ENCODE results near the gene DDX51.
"Not testable (repeated sequence)": the region's sequence is repeated elsewhere in the genome, so short reads cannot be mapped to it uniquely, and the experiment has no call there.

DDX51 gene

DNA sequence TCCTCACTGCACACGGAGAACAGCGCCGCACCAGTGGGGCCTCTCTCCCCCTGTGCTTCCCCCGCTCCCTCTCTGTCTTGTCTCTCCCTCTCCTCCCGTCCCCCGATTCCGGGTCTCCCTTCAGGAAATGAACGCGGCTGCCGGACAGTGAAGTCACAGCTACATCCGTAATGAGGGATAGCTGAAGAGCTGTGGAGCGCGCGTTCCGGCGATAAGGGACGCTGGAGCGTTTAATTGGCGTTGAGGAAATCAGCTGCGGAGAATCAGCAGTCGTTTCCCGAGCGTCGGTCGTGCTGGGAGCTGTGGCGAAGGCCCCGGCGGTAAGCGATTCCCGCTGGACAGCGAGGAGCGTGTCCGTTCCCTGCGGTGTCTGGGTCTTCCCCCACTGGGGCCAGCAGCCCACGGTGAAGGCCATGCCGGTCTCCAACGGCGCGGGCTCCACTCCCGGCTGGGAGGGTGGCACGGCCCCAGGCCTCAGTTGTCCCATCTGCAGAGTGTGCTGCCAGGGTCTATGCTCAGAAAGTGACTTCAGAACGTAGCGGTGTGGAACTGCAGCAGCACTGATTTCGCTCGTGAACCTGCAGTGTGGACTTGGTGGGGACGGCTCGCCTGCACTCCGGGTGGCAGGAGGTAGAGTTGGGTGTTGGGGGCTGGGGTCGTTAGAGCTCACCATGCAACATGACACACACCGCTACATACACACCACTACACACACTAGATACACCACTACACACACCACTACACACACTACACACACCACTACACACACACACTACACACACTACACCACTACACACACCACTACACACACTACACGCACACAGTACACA lies 11.0 kb upstream of the DDX51 start:
- DNase-seq (ENCODE audit: low read depth, low spot score): no peak

DNA sequence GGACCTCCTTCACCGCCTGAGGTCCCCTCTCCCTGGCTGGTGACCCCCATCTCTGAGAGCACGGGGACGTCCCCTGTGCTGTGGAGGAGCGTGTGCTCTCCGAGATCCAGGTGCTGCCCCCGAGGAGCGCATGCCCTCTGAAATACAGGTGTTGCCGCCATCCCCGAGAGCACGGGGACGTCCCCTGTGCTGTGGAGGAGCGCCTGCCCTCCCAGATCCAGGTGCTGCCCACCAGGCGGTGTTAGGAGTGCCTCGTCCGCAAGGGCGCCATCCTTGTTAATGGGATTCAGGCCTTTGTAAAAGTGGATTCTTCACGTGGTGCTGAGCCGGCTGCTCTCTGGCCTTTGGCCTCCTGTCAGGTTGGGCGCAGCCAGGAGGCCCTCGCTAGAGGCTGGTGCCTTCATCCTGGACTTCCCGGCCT lies 10.2 kb upstream of the DDX51 start:
- no peak for DNase-seq (ENCODE audit: low read depth, low spot score)

DNA sequence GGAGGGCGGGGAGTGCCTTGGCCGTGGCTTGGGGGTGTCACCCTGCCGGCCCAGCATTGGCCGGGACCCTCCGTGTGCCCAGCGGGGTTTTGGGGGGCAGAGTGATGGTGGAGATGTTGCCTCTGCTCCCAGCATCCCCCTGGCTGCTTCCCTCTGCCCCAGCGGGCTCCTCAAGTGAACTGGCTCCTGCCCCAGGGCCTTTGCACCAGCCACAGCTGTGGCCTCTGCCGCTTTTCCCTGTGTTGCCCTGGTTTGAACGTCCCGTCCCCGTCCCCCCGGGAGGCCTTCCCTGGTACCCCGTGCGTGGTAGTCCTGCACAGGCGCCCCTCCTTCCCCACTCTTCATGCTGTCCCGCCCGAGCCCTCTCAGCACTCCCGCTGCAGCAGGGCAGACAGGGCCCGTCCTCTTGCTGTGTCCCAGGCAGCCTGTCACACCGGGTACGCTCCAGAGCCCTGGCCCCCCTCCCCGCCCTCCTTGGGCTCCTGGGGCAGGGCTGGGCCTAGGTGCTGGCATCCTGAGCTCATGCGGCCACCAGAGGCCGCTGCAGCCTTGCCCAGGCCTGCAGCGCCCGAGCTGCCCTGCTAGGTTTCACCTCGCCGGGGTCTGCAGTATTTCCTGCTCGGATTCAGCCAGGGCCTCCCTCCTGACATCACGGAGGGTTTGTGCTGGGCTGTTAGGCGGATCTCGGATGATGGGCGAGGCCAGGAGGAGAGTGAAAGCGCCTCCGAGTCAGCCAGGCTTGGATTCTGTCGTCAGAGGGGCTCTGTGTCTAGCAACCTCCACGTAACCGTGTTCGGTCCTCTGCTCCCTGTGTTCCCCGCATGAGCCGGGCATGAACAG lies 9.6 kb upstream of the DDX51 start:
- peak; percentile 31 for DNase-seq (ENCODE audit: low read depth, low spot score)

DNA sequence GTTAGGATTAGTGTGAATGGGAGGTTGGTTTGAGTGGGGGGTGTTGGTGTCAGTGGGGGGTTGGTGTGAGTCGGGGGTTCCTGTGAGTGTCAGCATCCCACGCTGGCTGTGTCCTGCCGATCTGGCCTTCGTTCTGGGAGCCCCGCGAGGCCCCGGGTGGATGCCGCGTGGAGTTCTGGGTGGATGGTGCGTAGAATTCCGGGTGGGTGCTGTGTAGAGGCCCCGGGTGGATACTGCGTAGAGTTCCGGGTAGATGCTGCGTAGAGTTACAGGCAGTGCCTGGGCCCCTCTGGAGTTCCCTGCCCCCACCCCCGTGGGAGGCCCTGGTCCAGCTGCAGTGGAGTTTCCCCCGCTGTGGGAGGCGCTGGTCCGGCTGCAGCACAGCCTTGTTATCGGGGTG lies 8.8 kb upstream of the DDX51 start:
- no peak for DNase-seq (ENCODE audit: low read depth, low spot score)

DNA sequence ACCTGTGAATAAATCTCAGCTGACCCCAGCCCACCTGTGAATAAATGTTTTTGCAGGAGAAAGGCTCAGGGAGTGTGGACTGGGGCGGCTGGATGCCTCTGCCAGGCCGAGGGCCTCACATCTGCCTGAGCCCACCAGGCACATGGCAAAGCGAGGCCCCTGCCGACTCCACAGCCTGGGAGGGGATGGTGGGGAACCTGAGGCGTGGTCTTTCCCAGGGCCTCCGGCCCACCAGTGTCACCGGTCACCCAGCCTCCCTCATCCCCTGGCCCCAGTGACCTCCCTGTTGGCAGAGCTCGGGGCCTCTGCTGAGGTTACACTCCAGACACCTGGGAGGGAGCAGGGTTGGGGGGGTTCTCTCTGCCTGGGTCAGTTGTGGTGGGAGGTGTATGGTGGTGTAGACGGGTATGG lies 8.3 kb upstream of the DDX51 start:
- no peak for DNase-seq (ENCODE audit: low read depth, low spot score)

DNA sequence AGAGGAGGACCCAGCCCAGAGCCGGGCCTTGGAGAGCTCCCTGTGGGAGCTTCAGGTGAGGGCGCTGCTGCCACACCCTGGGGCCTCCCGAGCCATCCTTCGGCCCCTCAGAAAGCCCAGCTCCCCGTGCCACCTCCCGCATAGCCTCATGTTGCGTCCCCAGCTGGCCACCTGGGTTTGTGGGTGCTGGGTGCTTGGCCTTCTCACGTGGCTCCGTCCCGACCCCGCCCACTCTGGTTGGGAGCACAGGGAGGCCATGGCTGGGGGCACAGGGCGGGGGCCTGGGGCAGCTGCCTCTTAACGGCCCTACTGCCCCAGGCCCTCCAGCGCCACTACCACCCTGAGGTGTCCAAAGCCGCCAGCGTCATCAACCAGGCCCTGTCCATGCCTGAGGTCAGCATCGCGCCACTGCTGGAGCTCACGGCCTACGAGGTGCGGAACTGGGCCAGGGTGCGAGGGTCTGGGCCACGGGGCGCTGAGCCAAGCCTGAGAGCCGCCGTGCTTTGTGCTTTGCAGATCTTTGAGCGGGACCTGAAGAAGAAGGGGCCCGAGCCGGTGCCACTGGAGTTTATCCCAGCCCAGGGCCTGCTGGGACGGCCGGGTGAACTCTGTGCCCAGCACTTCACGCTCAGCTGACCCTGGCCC lies 7.8 kb upstream of the DDX51 start:
- DNase-seq (ENCODE audit: low read depth, low spot score): no peak

DNA sequence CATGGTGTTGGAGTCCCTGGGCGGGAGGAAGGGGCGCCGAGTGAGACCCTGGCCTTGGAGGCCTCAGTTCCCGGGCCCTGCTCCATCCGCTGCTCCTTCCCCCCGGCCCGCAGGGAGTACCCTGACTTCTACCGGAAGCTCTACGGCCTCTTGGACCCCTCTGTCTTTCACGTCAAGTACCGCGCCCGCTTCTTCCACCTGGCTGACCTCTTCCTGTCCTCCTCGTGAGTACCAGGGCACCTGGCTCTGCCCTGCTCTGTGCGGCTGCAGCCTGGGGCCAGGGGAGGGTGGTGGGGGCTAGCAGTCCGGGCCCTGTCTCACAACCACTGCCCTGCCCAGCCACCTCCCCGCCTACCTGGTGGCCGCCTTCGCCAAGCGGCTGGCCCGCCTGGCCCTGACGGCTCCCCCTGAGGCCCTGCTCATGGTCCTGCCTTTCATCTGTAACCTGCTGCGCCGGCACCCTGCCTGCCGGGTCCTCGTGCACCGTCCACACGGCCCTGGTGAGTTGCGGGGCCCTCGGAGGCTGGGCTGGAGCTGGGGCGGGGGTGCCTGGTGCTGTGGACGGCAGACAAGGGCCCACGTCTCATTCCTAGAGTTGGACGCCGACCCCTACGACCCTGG lies 7.1 kb upstream of the DDX51 start:
- DNase-seq (ENCODE audit: low read depth, low spot score): no peak

DNA sequence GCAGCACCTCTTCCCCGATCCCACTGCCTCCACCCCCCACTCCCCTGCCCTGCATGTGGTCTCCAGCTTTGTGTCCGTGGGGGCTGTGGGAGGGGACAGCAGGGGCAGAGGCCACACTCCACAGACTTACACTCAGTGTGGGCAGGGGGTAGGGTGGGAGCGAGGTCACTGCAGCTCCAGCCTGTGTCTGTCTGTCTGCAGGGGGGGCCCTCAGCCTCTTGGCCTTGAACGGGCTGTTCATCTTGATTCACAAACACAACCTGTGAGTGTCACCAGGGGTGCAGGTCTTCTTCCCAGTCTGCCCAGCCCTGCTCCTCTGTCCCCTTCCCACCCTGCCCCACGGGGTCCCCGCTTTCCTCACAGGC lies 6.6 kb upstream of the DDX51 start:
- no peak for DNase-seq (ENCODE audit: low read depth, low spot score)

DNA sequence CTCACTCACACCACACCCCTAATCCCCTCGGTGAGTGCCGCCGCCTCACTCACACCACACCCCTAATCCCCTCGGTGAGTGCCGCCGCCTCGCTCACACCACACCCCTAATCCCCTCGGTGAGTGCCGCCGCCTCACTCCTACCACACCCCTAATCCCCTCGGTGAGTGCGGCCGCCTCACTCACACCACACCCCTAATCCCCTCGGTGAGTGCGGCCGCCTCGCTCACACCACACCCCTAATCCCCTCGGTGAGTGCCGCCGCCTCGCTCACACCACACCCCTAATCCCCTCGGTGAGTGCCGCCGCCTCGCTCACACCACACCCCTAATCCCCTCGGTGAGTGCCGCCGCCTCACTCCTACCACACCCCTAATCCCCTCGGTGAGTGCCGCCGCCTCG lies 5.4 kb upstream of the DDX51 start:
- DNase-seq (ENCODE audit: low read depth, low spot score): not testable (repeated sequence)

DNA sequence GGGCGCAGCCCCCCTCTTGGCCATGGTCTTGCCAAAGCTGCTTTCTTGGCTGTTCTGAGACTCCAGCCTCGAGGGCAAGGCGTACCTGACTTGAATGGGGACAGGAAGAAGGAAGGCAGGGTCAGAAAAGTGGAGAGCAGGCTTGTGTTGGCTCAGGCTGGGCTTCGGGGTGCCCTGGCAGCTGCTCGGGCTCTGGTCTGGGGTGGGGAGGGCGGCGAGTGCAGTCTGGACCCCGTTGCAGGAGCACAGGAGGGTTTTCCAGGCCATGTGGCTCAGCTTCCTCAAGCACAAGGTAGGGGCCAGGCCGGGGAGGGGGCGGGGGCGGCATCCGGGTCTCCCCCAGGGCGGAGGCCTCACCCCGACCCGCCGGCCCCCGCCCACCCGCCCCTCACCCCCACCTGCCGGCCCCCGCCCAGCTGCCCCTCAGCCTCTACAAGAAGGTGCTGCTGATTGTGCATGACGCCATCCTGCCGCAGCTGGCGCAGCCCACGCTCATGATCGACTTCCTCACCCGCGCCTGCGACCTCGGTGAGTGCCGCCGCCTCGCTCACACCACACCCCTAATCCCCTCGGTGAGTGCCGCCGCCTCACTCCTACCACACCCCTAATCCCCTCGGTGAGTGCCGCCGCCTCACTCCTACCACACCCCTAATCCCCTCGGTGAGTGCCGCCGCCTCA lies 4.4 kb upstream of the DDX51 start:
- DNase-seq (ENCODE audit: low read depth, low spot score): no peak

DNA sequence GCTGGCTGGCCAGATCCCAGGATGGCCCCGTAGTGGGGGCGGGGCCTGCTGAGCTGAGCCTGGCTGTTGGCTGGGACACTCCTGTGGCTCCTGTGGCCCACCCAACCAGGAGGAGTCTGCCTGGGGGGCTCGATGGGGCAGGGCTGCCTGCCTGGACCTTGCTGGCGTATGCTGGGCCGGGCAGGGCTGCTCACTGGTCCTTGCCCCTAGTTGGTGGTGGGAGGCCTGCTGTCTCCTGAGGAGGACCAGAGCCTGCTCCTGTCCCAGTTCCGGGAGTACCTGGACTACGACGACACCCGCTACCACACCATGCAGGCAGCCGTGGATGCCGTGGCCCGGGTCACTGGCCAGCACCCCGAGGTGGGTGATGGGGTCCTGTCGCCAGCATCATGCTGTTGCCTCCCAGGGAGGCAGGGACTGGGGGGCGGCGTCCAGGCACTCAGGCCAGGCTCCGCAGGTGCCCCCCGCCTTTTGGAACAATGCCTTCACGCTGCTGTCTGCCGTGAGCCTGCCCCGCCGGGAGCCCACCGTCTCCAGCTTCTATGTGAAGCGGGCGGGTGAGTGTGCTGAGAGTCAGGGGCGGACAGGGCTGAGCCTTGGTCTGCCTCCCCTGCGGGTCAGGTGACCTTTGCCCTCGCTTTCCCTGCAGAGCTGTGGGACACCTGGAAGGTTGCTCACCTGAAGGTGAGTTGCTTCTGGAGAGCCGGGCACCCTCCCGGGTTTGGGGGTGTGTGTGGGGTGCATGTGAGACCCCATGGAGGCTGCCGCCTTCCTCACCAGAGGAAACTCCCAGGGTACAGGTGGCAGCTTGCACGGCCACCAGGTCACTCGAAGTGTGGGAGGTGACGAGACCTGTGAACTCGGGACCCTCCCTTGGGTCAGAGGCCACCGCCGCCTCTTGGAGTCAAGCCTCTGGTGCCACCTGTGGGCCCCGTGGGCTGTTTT lies 3.6 kb upstream of the DDX51 start:
- DNase-seq (ENCODE audit: low read depth, low spot score): no peak

DNA sequence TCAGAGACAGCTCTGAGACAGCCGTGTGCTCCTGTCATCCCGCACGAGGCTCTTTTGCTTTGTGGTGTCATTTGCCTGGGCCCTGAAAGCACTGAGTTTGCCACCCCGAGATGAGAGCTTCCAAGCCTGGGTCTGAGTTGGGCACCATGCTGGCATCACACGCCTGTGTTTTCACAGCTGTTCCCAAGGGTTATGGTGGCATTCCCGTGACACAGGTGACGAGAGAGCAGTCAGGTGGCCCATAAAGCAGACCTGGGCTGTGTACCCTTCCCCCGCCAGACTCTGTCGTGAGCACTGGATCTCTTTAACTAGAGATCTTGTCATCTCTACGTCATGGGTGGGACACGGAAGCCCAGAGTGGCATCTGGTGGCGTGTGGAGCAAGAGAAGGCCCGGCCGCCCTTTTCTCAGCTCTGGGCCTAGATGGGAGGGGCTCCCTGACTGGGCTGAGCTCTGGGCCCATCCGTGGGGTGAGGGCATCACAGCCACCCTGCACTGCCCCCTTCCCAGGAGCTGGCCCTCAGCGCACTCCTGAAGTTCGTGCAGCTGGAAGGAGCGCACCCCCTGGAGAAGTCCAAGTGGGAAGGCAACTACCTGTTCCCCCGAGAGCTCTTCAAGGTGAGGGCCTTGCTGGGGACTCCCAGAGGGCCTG lies 2.8 kb upstream of the DDX51 start:
- no peak for DNase-seq (ENCODE audit: low read depth, low spot score)

DNA sequence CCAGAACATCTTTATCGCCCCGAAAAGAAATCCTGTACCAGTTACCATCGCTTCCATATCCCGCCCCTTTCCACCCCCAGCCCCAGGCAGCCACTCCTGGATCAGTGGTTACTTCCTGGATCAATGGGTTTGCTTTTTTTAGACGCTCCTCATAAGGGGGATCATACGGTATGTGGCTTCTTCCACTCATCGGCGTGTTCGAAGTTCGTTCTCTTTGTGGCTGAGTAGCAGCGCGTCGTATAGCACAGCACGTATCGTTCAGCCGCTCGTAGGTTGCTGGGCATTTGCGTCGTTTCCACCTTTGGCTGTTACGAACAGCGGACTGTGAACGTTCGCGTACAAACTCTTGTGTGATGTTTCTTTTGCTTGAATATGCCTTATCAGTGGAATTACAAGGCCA lies 2.0 kb upstream of the DDX51 start:
- DNase-seq (ENCODE audit: low read depth, low spot score): no peak

DNA sequence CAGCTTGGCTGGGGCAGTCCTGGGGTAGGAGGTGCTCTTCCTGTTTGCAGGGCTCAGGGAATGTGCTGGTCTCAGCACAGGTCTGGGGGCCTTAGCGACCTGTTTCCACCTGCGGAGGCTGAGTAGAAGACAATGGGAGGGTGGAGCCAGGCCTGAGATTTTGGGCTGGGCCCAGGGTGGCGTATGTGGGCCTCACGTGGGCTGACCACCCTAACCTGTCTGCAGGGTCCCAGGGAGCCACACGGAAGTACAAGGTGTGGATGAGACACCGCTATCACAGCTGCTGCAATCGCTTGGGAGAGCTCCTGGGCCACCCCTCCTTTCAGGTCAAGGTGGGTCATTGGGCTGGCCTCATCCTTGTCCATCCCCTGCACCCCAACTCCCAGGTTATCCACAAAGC lies 1.2 kb upstream of the DDX51 start:
- no peak for DNase-seq (ENCODE audit: low read depth, low spot score)

DNA sequence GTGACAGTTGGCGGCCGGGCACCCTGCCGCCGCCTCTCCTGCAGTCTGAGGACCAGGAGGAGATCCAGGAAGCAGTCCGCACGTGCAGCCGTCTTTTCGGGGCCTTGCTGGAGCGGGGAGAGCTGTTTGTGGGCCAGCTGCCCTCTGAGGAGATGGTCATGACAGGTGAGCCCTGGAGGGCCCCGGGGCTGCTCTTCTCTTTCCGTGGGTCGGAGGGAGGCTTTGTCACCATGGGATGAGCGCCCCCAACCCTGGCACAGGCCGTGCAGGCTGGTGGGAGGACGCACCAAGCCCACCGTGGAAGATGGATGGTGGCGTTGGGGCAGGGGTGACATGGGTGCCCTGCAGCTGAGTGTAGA lies 670 bp upstream of the DDX51 start:
- no peak for DNase-seq (ENCODE audit: low read depth, low spot score)

DNA sequence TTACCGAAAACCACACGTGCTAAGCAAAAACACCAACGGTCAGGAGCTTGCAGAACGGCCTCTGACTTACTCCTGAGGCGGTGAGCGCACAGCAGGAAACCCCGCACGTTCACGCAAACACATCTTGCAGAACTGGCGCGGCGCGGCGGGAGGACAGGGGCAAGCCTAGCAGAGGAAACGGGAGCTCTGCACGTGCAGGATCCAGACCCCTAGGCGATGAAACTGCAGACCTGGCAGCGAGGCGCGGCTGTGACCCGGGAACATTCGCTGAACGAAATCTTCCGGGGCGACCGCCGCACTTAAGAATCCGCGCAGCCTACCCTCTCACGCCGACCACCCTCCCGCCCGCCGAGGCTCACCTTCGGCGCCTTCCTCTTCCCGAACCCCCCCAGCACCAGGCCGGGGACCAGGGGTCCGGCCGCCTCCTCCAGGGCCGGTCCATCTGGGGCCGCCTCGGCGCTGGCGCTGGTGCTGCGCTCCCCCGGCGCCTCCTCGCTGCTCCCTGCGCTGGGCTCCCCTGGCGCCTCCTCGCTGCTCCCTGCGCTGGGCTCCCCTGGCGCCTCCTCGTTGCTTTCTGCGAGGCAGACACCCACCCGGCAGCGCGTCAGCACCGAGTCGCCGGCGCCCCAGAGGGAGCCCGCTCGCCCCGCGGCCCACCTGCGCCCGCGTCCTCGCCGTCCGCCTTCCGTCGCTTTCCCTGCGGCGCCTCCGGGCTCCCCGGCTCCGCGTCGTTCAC lies 615 bp downstream of the DDX51 start:
- DNase-seq (ENCODE audit: low read depth, low spot score): no peak

DNA sequence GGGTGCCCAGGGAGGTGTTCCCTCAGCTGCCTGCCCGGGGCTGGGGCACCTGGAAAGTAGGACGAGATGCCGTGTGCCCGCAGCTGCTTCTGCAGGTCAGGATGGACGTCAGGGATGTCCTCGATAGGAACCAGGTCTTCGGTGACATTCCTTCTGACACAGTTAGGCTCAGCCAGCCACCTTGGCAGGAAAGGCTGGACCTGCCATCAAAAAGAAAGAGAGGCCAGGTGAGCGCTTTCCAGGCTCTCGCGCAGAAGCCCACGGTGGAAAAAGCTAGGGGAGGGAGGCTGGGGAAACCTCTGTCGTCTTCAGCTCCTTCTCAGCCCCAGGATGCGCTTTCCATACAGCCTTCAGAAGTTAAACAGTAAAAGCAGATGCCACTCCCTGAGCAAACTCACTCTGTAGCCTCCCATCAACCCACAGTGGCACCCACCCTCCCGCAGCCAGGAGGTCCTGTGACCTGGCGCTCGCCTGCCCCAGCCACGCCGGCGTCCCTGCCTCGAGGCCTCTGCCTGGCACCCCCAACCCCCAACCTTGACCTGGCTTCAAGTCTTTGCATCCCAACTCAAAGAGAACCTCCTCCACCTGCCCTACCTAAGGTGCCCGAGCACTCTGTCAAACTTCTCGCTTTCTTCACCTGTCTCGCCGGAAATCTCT lies 1.3 kb downstream of the DDX51 start:
- no peak for DNase-seq (ENCODE audit: low read depth, low spot score)

DNA sequence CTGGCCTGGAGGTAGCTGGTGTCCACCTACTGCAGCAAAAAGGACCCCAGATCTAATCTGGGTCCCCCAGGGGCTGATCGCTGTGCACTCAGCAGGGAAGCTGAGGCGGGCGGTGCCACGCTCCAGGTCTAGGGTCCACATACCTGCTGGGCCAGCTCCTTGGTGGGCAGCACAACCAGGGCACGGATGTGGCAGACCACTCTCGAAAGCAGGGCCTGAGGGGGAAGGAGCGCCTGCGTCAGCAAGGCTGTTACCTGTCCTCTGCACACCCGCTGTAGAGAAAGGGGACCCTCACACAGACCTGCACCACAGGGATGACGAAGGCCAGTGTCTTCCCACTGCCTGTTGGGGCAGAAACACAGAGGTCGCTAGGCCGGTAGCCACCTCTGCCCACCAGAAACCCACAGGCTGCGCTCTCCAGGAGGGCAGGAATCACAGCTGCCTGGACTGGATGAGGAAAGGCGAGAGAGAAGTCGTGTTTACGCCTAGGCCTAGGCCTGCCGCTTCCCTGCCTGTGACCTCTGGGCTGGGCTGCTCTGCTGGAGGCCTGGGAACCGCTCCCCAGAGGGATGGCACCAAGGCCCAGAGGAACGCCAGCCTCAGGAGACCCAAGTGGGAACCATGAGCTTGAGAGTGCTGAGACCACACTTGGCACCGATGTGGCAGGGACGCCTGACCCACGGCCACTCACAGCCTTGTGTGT lies 2.0 kb downstream of the DDX51 start:
- no peak for DNase-seq (ENCODE audit: low read depth, low spot score)

All from activated CD4-positive, CD25-positive, alpha-beta regulatory T cell treated with anti-CD3 and anti-CD28 coated beads, Interleukin-2, amount 50 U/mL, for 16 hours (primary cell).